ENCODE measurements around the gene CCDC171.
"Not testable (repeated sequence)": the region's sequence is repeated elsewhere in the genome, so short reads cannot be mapped to it uniquely, and the experiment has no call there.

The CCDC171 gene

GRCh38 chr9:15525958-15526357 is 26.9 kb upstream of the CCDC171 start:
- TF ChIP-seq EZH2phosphoT487 (IDR thresholded peaks at IDR 0.05; ENCODE audit: low read depth), result no peak
- TF ChIP-seq CTCF (IDR thresholded peaks at IDR 0.05; ENCODE audit: low read depth, low read length), result no peak
- Histone ChIP-seq H4K20me1 (ENCODE audit: insufficient read depth, low read length) (no peaks in the 10 kb centered on the region), H3K9me3 (ENCODE audit: insufficient read depth, low read length) (no peaks in the 10 kb centered on the region), H3K4me1 (ENCODE audit: low read length) (peaks cover 8% of the 10 kb centered on the region), H3K9ac (ENCODE audit: low read length) (no peak overlapping the region), H3K79me2 (ENCODE audit: low read length) (no peaks in the 10 kb centered on the region), H3K4me2 (ENCODE audit: low read length) (no peak overlapping the region), H3K27me3 (ENCODE audit: low read depth, low read length) (no peaks in the 10 kb centered on the region), H3K36me3 (replicated peaks; ENCODE audit: low read depth, low read length) (no peaks in the 10 kb centered on the region), H2AFZ (ENCODE audit: low read depth, low read length) (no peak overlapping the region), H3K27ac (ENCODE audit: low read length) (no peak overlapping the region), H3K4me3 (ENCODE audit: low read length) (no peak overlapping the region)

- H3K4me3 ChIP-seq (ENCODE audit: low read length); H3K27me3 ChIP-seq (ENCODE audit: low read depth, low read length); H2AFZ ChIP-seq (ENCODE audit: low read depth, low read length); H3K4me2 ChIP-seq (ENCODE audit: low read length); H3K27ac ChIP-seq (ENCODE audit: low read length); H3K9me3 ChIP-seq (ENCODE audit: insufficient read depth, low read length); H3K9ac ChIP-seq (ENCODE audit: low read length); H4K20me1 ChIP-seq (ENCODE audit: insufficient read depth, low read length); H3K4me1 ChIP-seq (ENCODE audit: low read length); H3K79me2 ChIP-seq (ENCODE audit: low read length); H3K36me3 ChIP-seq (replicated peaks; ENCODE audit: low read depth, low read length): not testable (repeated sequence)
Measured at GRCh38 chr9:15527035-15527434, 25.8 kb upstream of the CCDC171 start.

- peaks cover 8% of the 10 kb centered on the region for H3K4me1 ChIP-seq (ENCODE audit: low read length)
- no peaks in the 10 kb centered on the region for H3K9me3 ChIP-seq (ENCODE audit: insufficient read depth, low read length)
- H3K4me2 ChIP-seq (ENCODE audit: low read length), result peak overlapping the region; percentile 15; the same call in 1 of the 2 replicates
- no peaks in the 10 kb centered on the region for H4K20me1 ChIP-seq (ENCODE audit: insufficient read depth, low read length)
- TF ChIP-seq CTCF (IDR thresholded peaks at IDR 0.05; ENCODE audit: low read depth, low read length) (no peak), EZH2phosphoT487 (IDR thresholded peaks at IDR 0.05; ENCODE audit: low read depth) (no peak)
- H3K79me2 ChIP-seq (ENCODE audit: low read length), result no peaks in the 10 kb centered on the region
- no peak overlapping the region for H2AFZ ChIP-seq (ENCODE audit: low read depth, low read length)
- H3K27ac ChIP-seq (ENCODE audit: low read length), result no peak overlapping the region
- no peaks in the 10 kb centered on the region for H3K27me3 ChIP-seq (ENCODE audit: low read depth, low read length)
- H3K4me3 ChIP-seq (ENCODE audit: low read length), result no peak overlapping the region
- no peak overlapping the region for H3K9ac ChIP-seq (ENCODE audit: low read length)
- H3K36me3 ChIP-seq (replicated peaks; ENCODE audit: low read depth, low read length), result no peaks in the 10 kb centered on the region
Measured at GRCh38 chr9:15529566-15530324, 23.1 kb upstream of the CCDC171 start.

- Histone ChIP-seq H3K79me2 (ENCODE audit: low read length) (no peaks in the 10 kb centered on the region), H3K9me3 (ENCODE audit: insufficient read depth, low read length) (no peaks in the 10 kb centered on the region), H3K27me3 (ENCODE audit: low read depth, low read length) (no peaks in the 10 kb centered on the region), H3K36me3 (replicated peaks; ENCODE audit: low read depth, low read length) (no peaks in the 10 kb centered on the region), H3K27ac (ENCODE audit: low read length) (no peak overlapping the region), H3K4me2 (ENCODE audit: low read length) (no peak overlapping the region), H3K4me3 (ENCODE audit: low read length) (no peak overlapping the region), H4K20me1 (ENCODE audit: insufficient read depth, low read length) (no peaks in the 10 kb centered on the region), H3K9ac (ENCODE audit: low read length) (no peak overlapping the region), H3K4me1 (ENCODE audit: low read length) (peaks cover 8% of the 10 kb centered on the region), H2AFZ (ENCODE audit: low read depth, low read length) (no peak overlapping the region)
- no peak for TF ChIP-seq CTCF (IDR thresholded peaks at IDR 0.05; ENCODE audit: low read depth, low read length)
- no peak for TF ChIP-seq EZH2phosphoT487 (IDR thresholded peaks at IDR 0.05; ENCODE audit: low read depth)
Measured at GRCh38 chr9:15531380-15531779, 21.5 kb upstream of the CCDC171 start.
